DOHH2 (cell line): ENCODE measurements around the gene MYCBPAP.
"Not testable (repeated sequence)": the region's sequence is repeated elsewhere in the genome, so short reads cannot be mapped to it uniquely, and the experiment has no call there.

ENCODE experiments used
- H3F3A ChIP-seq: fragments of 200-600 bp; sonication (generic), shearing (Covaris generic); 2 replicates; pipeline ENCODE4 v1.6.0; 2016; ENCODE audit warnings: antibody characterized with exemption, mild to moderate bottlenecking; ENCODE audit not compliant: control insufficient read depth, insufficient read depth
- H3K27ac ChIP-seq: fragments of 200-600 bp; sonication (generic); 2 replicates; pipeline ENCODE4 v1.5.1; 2014; ENCODE audit warnings: low read depth, mild to moderate bottlenecking, low read length, moderate library complexity
- H3K27me3 ChIP-seq: fragments of 200-600 bp; sonication (generic); 2 replicates; pipeline ENCODE4 v1.6.1; 2014; ENCODE audit warnings: mild to moderate bottlenecking, low read length, mixed read lengths; ENCODE audit not compliant: control insufficient read depth
- H3K36me3 ChIP-seq: fragments of 200-600 bp; sonication (generic); 2 replicates; pipeline ENCODE4 v1.6.1; 2014; ENCODE audit warnings: mild to moderate bottlenecking, low read length, moderate library complexity, mixed read lengths; ENCODE audit not compliant: control insufficient read depth
- H3K4me1 ChIP-seq: fragments of 200-600 bp; sonication (generic); 2 replicates; pipeline ENCODE4 v1.6.1; 2014; ENCODE audit warnings: mild to moderate bottlenecking, low read length, mixed read lengths; ENCODE audit not compliant: control insufficient read depth
- H3K4me2 ChIP-seq: fragments of 200-600 bp; sonication (generic); 2 replicates; pipeline ENCODE4 v1.6.0; 2014; ENCODE audit warnings: mild to moderate bottlenecking, low read length, moderate library complexity
- H3K4me3 ChIP-seq: fragments of 200-600 bp; sonication (generic); 2 replicates; pipeline ENCODE4 v1.5.1; 2014; ENCODE audit warnings: mild to moderate bottlenecking, low read length, mixed read lengths
- H3K79me2 ChIP-seq: fragments of 200-600 bp; sonication (generic); 2 replicates; pipeline ENCODE4 v1.6.1; 2014; ENCODE audit warnings: mild to moderate bottlenecking, low read length, mixed read lengths; ENCODE audit not compliant: control insufficient read depth
- H3K9me2 ChIP-seq: fragments of 200-600 bp; sonication (generic); replicated peaks from 2 replicates; pipeline ENCODE4 v1.6.1; 2014; ENCODE audit warnings: mild to moderate bottlenecking, low read length, mixed read lengths; ENCODE audit not compliant: control insufficient read depth
- H3K9me3 ChIP-seq: fragments of 200-600 bp; sonication (generic); 2 replicates; pipeline ENCODE4 v1.6.1; 2014; ENCODE audit warnings: antibody characterized with exemption, low read length, mixed read lengths; ENCODE audit not compliant: control insufficient read depth, insufficient read depth
- H4K20me1 ChIP-seq: fragments of 200-600 bp; sonication (generic); 2 replicates; pipeline ENCODE4 v1.6.0; 2014; ENCODE audit warnings: low read depth, mild to moderate bottlenecking, antibody characterized with exemption, low read length, moderate library complexity; ENCODE audit not compliant: control insufficient read depth, insufficient read depth
- CTCF ChIP-seq: fragments of 200-600 bp; sonication (generic); IDR thresholded peaks from one replicate; pipeline ENCODE4 v1.5.1; 2014; ENCODE audit warnings: antibody characterized with exemption, mild to moderate bottlenecking, low read depth, low read length; ENCODE audit not compliant: poor library complexity, severe bottlenecking
- EZH2phosphoT487 ChIP-seq: fragments of 200-600 bp; sonication (generic); IDR thresholded peaks from 2 replicates; pipeline ENCODE4 v1.6.1; 2017; ENCODE audit warnings: borderline replicate concordance, mild to moderate bottlenecking, antibody characterized with exemption, low read length, moderate library complexity, mixed read lengths

MYCBPAP gene

GRCh38 chr17:50474523-50474922 is 33.7 kb upstream of the MYCBPAP start:
- TF ChIP-seq EZH2phosphoT487 (no peak), CTCF (no peak)
- no peaks in the 10 kb centered on the region for H3F3A ChIP-seq
- H3K4me3 ChIP-seq = no peak overlapping the region
- peaks cover 4% of the 10 kb centered on the region for H3K79me2 ChIP-seq
- H3K27me3 ChIP-seq = peaks cover 5% of the 10 kb centered on the region; the same call in 1 of the 2 replicates
- H3K9me3 ChIP-seq = no peaks in the 10 kb centered on the region
- no peaks in the 10 kb centered on the region; the same call in 1 of the 2 replicates for H3K36me3 ChIP-seq
- peaks cover 9% of the 10 kb centered on the region for H3K4me1 ChIP-seq
- H3K27ac ChIP-seq = no peak overlapping the region
- no peak overlapping the region for H3K4me2 ChIP-seq
- H3K9me2 ChIP-seq = no peaks in the 10 kb centered on the region
- no peaks in the 10 kb centered on the region for H4K20me1 ChIP-seq

- Histone ChIP-seq H3K4me1 (peaks cover 17% of the 10 kb centered on the region), H3F3A (no peaks in the 10 kb centered on the region), H3K9me2 (no peaks in the 10 kb centered on the region), H3K4me2 (no peak overlapping the region), H3K27me3 (peaks cover 5% of the 10 kb centered on the region; the same call in 1 of the 2 replicates), H3K4me3 (no peak overlapping the region), H3K27ac (no peak overlapping the region), H4K20me1 (no peaks in the 10 kb centered on the region), H3K79me2 (peaks cover 11% of the 10 kb centered on the region), H3K9me3 (no peaks in the 10 kb centered on the region), H3K36me3 (peaks cover 6% of the 10 kb centered on the region; the same call in 1 of the 2 replicates)
- no peak for TF ChIP-seq EZH2phosphoT487
- no peak for TF ChIP-seq CTCF
Observed at GRCh38 chr17:50475362-50475761, 32.9 kb upstream of the MYCBPAP start.

- H3K36me3 ChIP-seq, H3K27me3 ChIP-seq, H3K9me2 ChIP-seq, H3K4me3 ChIP-seq, H3K9me3 ChIP-seq, H3K27ac ChIP-seq, H3F3A ChIP-seq, H3K4me2 ChIP-seq, H4K20me1 ChIP-seq: not testable (repeated sequence)
- Histone ChIP-seq H3K4me1 (peaks cover 22% of the 10 kb centered on the region), H3K79me2 (peaks cover 11% of the 10 kb centered on the region)
Observed at GRCh38 chr17:50475775-50476544, 32.3 kb upstream of the MYCBPAP start.

GRCh38 chr17:50476545-50477315 is 31.5 kb upstream of the MYCBPAP start:
- no peaks in the 10 kb centered on the region for H3K9me3 ChIP-seq
- no peaks in the 10 kb centered on the region for H3K9me2 ChIP-seq
- H4K20me1 ChIP-seq = no peaks in the 10 kb centered on the region
- peaks cover 5% of the 10 kb centered on the region; the same call in 1 of the 2 replicates for H3K27me3 ChIP-seq
- H3K4me1 ChIP-seq = peaks cover 27% of the 10 kb centered on the region
- TF ChIP-seq CTCF (no peak), EZH2phosphoT487 (no peak)
- no peak overlapping the region for H3K4me3 ChIP-seq
- no peak overlapping the region for H3K27ac ChIP-seq
- peaks cover 6% of the 10 kb centered on the region for H3K36me3 ChIP-seq
- H3K4me2 ChIP-seq = no peak overlapping the region
- peaks cover 13% of the 10 kb centered on the region for H3K79me2 ChIP-seq
- H3F3A ChIP-seq = peaks cover 7% of the 10 kb centered on the region
